Pancreas (tissue), 10 donors: Measurements from ENCODE around the gene SCAI. TPM values are rescaled to one million over a fixed set of nuclear protein-coding genes. Genes with fewer than 3 reads are reported as not detected.
"Not testable (repeated sequence)": the region's sequence is repeated elsewhere in the genome, so short reads cannot be mapped to it uniquely, and the experiment has no call there.

Experiments used
- ATAC-seq, 4 donors: fragments of 200-7000 bp; cut with Tn5 transposase; one replicate each; pipeline versions ENCODE4 v1.8.0 to v1.9.1; 2020; ENCODE audit warnings: mild to moderate bottlenecking in 4 of 4, moderate library complexity in 4 of 4
- DNase-seq, 6 donors: peaks; one replicate each; pipeline ENCODE4 v3.0.0-alpha.2; 2020
- FAIRE-seq: peaks from 2 replicates; lab custom pipeline; 2012; peaks lifted over from hg19 to GRCh38; lab: Jason Lieb, UNC
- H3K27ac ChIP-seq, 4 donors: fragments of 200-600 bp; sonication (generic); 1 replicate in 3 of 4; 2 replicates in 1 of 4; pipeline versions ENCODE4 v1.5.0 to v1.8.0; 2020
- H3K27me3 ChIP-seq, 4 donors: fragments of 200-600 bp; one replicate each; pipeline ENCODE4 v1.8.0; 2021
- H3K36me3 ChIP-seq, 3 donors: fragments of 200-600 bp; sonication (generic) in 1 of 3; one replicate each; pipeline versions ENCODE4 v1.5.0 to v1.8.0; 2020 to 2021
- H3K4me1 ChIP-seq, 3 donors: fragments of 200-600 bp; one replicate each; pipeline ENCODE4 v1.8.0; 2021
- H3K4me3 ChIP-seq, 4 donors: fragments of 200-600 bp; sonication (generic) in 2 of 4; one replicate each; pipeline versions ENCODE4 v1.5.0 to v1.8.0; 2020 to 2021
- H3K9me3 ChIP-seq, 4 donors: fragments of 200-600 bp; one replicate each; pipeline ENCODE4 v1.8.0; 2021
- WGBS, 2 donors: extraction: QIAGEN DNeasy Blood & Tissue Kit; methylation state at CpG; one replicate each; pipeline ENCODE4 v1.1.7; 2013; 5-methylcytosine and 5-hydroxymethylcytosine counted together
- intact Hi-C, 3 donors: fragments of 100-400 bp; cut with DNase I; formaldehyde crosslinking; loops; one replicate each; pipeline versions ENCODE4 v1.11.1 to v1.14.2; 2022
- polyA plus RNA-seq, 2 donors: library from polyadenylated mRNA; stranded (reverse); fragments of 200-250 nt; gene quantifications; one replicate each; pipeline ENCODE4 v1.2.3, GENCODE V29; 2013
- total RNA-seq, 6 donors: library from RNA; stranded (reverse); fragmentation: NEBNext Ultra II Directional in 4 of 6; extraction: Animal tissue kit (Norgen Biotek cat#: 25700) in 4 of 6; gene quantifications; one replicate each; pipeline versions ENCODE4 v1.2.1 to v1.2.4, GENCODE V29; 2021 to 2023
- TF ChIP-seq, protein P1 (sequence below), 4 donors: fragments of 200-600 bp; sonication (generic) in 3 of 4; IDR thresholded peaks; one replicate each; pipeline versions ENCODE4 v1.5.0 to v1.8.0; 2021; ENCODE audit warnings: antibody characterized with exemption in 4 of 4
- donor health status: healthy with polysubstance abuse.
- donor health status: DM: no; HTN: no; CAD: no; lungs with moderate emphysema.
- donor health status: DM: no; HTN: no; CAD: no.
- donor health status: control.
- donor health status: control.
- donor health status: Bipolar disorder and iron deficiency.
- donor health status: DM: yes; HTN: yes; CAD: no.
- donor health status: DM: no; HTN: no; CAD: no.
- donor health status: DM: no; HTN: no; CAD: no.
- donor health status: DM: yes; HTN: yes; CAD: no.

SCAI gene
- total and polyA plus RNA-seq, 8 donors = 1.6 to 6.8 (median 3.5) TPM

DNA sequence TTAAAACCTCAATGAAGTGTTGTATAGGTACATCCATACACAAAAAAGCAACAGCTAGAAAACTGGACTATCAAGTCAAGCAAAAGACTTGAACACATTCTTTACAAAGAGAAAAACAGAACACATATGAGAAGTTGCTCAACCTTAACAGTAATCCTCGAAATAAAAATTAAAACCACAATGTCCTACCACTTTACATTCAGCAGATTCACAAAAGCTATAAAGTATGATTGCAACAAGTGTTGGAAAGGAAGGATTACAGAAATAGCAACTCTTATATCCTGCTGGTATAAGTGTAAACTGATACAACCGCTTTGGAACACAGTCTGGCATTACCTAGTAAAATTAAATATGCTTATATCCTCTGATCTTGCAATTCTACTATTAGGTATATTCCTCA, 173.9 kb downstream of the SCAI start:
- DNase-seq (no peak), FAIRE-seq (no peak), ATAC-seq (no peak)
- Histone ChIP-seq H3K9me3 (no peaks in the 10 kb centered on the region), H3K4me3 (no peak overlapping the region), H3K27ac (no peak overlapping the region), H3K36me3 (peaks cover 0 to 3% (median 0%) of the 10 kb centered on the region in 3 donors), H3K4me1 (no peaks in the 10 kb centered on the region), H3K27me3 (no peaks in the 10 kb centered on the region)
- TF ChIP-seq, protein P1, sequence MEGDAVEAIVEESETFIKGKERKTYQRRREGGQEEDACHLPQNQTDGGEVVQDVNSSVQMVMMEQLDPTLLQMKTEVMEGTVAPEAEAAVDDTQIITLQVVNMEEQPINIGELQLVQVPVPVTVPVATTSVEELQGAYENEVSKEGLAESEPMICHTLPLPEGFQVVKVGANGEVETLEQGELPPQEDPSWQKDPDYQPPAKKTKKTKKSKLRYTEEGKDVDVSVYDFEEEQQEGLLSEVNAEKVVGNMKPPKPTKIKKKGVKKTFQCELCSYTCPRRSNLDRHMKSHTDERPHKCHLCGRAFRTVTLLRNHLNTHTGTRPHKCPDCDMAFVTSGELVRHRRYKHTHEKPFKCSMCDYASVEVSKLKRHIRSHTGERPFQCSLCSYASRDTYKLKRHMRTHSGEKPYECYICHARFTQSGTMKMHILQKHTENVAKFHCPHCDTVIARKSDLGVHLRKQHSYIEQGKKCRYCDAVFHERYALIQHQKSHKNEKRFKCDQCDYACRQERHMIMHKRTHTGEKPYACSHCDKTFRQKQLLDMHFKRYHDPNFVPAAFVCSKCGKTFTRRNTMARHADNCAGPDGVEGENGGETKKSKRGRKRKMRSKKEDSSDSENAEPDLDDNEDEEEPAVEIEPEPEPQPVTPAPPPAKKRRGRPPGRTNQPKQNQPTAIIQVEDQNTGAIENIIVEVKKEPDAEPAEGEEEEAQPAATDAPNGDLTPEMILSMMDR (IDR thresholded peaks at IDR 0.05) = no peak
- 90 to 93% methylated on average over 2 of the region's 2 CpGs for WGBS, 2 donors
- intact Hi-C loops = loop anchor here in 1 of 3 donors (10.0 kb wide), 1 partner anchor 175 kb away; the partner anchor contains the start of gene SCAI

DNA sequence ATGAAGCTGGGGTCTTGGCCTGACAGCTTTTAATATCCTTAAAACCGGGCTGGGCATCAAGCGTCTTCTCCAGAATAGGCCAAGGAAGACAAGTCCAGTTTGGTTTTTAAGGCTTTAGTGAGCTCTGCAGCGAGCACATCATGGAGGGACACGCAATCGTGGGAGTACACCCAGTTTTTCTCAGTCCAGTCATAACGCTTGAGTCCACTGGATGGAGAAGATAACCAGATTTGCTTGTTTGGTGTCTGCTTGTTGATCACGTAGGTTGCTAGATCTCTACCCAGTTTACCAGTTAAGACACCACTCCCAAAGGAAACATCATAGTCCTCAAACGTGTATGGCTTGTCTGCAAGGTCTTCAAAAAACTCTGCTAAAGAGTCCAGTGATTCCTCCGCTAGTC, 175.1 kb downstream of the SCAI start:
- H3K9me3 ChIP-seq = no peaks in the 10 kb centered on the region
- no peaks in the 10 kb centered on the region for H3K27me3 ChIP-seq
- DNase-seq (no peak), ATAC-seq (no peak), FAIRE-seq (no peak)
- H3K4me3 ChIP-seq = no peak overlapping the region
- WGBS, 2 donors = 87 to 90% methylated on average over 9 of the region's 9 CpGs
- H3K4me1 ChIP-seq = no peaks in the 10 kb centered on the region
- intact Hi-C loops = loop anchor here in 1 of 3 donors (10.0 kb wide), 1 partner anchor 177 kb away; the partner anchor contains the start of gene SCAI
- peaks cover 0 to 3% (median 0%) of the 10 kb centered on the region in 3 donors for H3K36me3 ChIP-seq
- no peak overlapping the region for H3K27ac ChIP-seq
- TF ChIP-seq, protein P1 (IDR thresholded peaks at IDR 0.05) = no peak

GRCh38 chr9:124965775-124966568, 177.4 kb downstream of the SCAI start:
- H3K27me3 ChIP-seq, FAIRE-seq, H3K27ac ChIP-seq, H3K4me3 ChIP-seq, ATAC-seq, H3K36me3 ChIP-seq, H3K4me1 ChIP-seq, H3K9me3 ChIP-seq, DNase-seq: not testable (repeated sequence)
- WGBS, 2 donors = 81 to 85% methylated on average over 5 of the region's 5 CpGs
- intact Hi-C loops = loop anchor here in 1 of 3 donors (10.0 kb wide), 1 partner anchor 179 kb away; the partner anchor contains the start of gene SCAI

DNA sequence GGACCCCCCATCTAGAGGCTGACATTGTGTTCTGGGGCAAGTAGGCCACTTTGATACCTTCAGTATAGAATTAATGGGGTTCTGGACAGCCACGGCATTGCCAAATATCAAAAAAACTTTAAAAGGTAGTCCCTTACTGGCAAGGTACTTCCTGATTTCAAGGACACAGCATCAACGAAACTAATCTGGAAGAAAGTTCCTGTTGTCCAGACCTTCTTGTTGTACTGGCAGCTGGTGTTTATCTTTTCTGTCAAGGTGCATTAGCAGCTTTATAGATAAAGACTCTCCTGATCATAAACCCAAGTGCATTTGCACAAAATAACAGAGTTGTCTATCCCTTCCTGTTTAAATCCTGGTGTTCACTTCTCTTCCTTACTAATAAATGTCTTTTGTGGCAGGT, 178.7 kb downstream of the SCAI start:
- DNase-seq = no peak
- H3K4me1 ChIP-seq = no peaks in the 10 kb centered on the region
- no peak for ATAC-seq
- H3K36me3 ChIP-seq = no peaks in the 10 kb centered on the region
- intact Hi-C loops = loop anchor here in 1 of 3 donors (10.0 kb wide), 1 partner anchor 180 kb away; the partner anchor contains the start of gene SCAI
- no peaks in the 10 kb centered on the region for H3K9me3 ChIP-seq
- TF ChIP-seq, protein P1 (IDR thresholded peaks at IDR 0.05) = no peak
- WGBS, 2 donors = 28 to 31% methylated on average over 2 of the region's 2 CpGs
- no peak overlapping the region for H3K4me3 ChIP-seq
- H3K27ac ChIP-seq = no peak overlapping the region
- FAIRE-seq = no peak
- H3K27me3 ChIP-seq = no peaks in the 10 kb centered on the region

DNA sequence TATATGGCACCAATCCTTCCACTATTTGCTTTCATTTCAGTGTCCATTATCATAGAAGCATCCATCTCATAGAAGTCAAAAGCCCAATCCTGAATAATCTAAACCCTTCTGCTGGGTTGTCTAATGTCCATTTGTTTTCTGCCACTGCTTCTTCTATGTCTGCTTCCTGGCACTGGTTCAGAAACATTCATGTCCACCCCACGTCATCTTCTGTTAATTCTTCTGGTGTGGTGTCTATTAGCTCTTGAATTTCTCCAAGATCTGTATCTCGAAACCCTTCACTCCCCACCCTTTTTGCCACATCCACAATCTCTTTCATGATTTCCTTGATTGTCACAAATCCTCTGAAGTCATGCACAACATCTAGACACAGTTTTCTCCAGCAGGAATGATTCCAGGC, 179.3 kb downstream of the SCAI start:
- WGBS, 2 donors = 89 to 96% methylated on average over 2 of the region's 2 CpGs
- TF ChIP-seq, protein P1 (IDR thresholded peaks at IDR 0.05) = no peak
- no peak for DNase-seq
- no peak for ATAC-seq
- no peak for FAIRE-seq
- H3K9me3 ChIP-seq = no peaks in the 10 kb centered on the region
- intact Hi-C loops = loop anchor here in 1 of 3 donors (10.0 kb wide), 1 partner anchor 181 kb away; the partner anchor contains the start of gene SCAI
- H3K36me3 ChIP-seq = no peaks in the 10 kb centered on the region
- no peak overlapping the region for H3K27ac ChIP-seq
- no peaks in the 10 kb centered on the region for H3K27me3 ChIP-seq
- H3K4me1 ChIP-seq = no peaks in the 10 kb centered on the region
- H3K4me3 ChIP-seq = no peak overlapping the region
